ENCODE measurements around the gene TBX19.

DNA sequence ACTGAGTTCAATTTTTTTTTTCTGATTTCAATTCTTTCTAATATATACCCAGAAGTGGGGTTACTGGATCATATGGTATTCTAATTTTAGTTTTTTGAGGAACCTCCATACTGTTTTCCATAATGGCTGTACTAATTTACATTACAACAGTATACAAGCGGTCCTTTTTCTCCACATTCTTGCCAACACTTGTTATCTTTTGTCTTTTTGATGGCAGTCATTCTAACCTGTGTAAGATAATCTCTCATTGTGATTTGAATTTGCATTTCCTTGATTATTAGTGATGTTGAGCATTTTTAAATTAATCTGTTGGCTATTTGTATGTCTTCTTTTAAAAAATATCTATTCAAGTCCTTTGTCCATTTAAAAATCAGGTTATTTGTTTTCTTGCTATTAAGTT is 21.1 kb upstream of the TBX19 start:
- TF ChIP-seq CTCF (IDR thresholded peaks at IDR 0.05 in 4 of 5, conservative IDR thresholded peaks at IDR 0.05 in 1 of 5): no peak
- no peak for TF ChIP-seq POLR2A (IDR thresholded peaks at IDR 0.05)
